Measurements from ENCODE around the gene CCDC81. TPM values are rescaled to one million over a fixed set of nuclear protein-coding genes. Genes with fewer than 3 reads are reported as not detected.

CCDC81 gene
- total RNA-seq, 1 donor, result 26.8 TPM

GRCh38 chr11:86468169-86468568, 93.5 kb downstream of the CCDC81 start:
- no peak for TF ChIP-seq CTCF (IDR thresholded peaks at IDR 0.05; ENCODE audit: insufficient read depth, low read depth, low read length)
- H3K4me3 ChIP-seq (ENCODE audit: low read depth, low read length), result no peak overlapping the region
- no peak for DNase-seq (ENCODE audit: low read depth)

- DNase-seq (ENCODE audit: low read depth), result no peak
- no peak for TF ChIP-seq CTCF (IDR thresholded peaks at IDR 0.05; ENCODE audit: insufficient read depth, low read depth, low read length)
- no peak overlapping the region for H3K4me3 ChIP-seq (ENCODE audit: low read depth, low read length)
Measured at GRCh38 chr11:86469491-86470388, 95.1 kb downstream of the CCDC81 start.

Other genes starting within 250 kb of the CCDC81 start
- gene EED, start 130.1 kb upstream of the CCDC81 start, total RNA-seq, result 15.5 and 25.9 TPM in 2 replicates
- gene HIKESHI, start 72.6 kb upstream of the CCDC81 start, total RNA-seq, result 74.4 and 101 TPM in 2 replicates

All from fibroblast of villous mesenchyme (primary cell).